Measurements from ENCODE around the gene TMEM167B.
"Not testable (repeated sequence)": the region's sequence is repeated elsewhere in the genome, so short reads cannot be mapped to it uniquely, and the experiment has no call there.

The TMEM167B gene

DNA sequence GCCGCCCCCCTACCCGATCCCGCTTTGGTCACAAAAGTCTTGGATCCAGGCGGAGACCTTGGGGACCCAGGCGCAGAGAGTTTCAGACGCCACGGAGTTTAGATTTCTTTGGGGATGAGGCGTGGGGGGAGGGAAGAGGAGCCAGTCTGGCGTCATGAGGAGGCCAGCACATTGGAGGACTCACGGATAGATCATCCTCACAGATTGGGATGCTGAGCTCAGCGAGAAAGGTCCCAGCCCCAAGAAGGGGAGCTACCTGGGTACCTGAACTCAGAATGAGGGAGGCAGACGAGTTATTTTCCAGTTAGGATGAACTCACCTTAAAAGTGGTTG, 23.7 kb downstream of the TMEM167B start:
- FAIRE-seq, result no peak

DNA sequence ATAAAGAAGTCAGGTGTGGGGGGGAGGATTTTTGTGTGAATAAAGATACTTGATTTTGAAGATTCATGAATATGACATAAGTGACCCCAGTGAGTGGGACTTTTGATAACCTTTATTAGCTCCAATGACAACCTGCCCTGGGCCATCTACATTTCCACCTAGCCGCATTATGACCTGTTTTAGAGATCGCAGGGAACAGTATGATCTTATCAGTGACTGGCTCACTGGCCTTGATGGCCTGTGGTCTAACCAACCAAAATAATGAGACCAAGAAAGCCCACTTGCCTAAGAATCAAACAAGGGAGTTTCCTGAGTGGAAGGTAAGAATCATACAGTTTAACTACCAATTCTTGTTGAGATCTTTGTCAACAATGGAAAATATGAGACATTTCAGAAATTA, 25.1 kb downstream of the TMEM167B start:
- FAIRE-seq, result no peak

DNA sequence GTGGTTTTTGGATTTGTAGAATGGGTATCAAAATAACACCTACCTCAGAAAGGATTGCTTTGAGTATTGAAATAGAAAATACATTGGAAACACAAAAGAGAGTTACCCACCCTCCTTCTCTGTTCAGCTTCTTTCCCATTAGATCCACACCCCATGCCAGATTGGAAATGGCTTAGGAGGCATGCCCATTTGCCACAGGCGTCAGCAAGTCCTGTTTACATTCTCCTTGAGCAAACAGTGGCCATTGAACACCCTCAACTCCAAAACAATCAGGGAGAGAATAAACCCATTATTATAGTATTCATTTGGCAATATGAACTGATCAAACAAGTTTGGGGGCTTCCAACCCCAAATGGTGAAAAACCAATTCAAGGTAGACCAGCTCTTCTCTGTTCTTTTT, 25.7 kb downstream of the TMEM167B start:
- no peak for FAIRE-seq

DNA sequence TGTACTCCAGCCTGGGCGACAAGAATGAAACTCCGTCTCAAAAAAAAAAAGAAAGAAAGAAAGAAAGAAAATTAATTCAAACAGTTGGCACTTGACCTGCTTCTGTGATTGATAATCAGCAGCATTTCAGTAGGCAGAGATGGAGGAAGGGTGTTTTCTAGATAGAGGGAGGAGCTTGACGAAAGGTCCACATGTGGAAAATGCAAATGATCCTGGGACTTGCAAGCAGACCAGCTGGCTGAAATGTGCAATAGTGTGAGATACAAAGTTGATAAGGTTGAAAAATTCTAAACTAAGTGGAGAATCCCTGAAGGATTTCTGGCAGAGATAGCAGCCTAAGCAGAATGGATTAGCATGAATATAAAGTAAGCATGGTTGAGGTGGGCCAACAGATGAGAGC, 27.5 kb downstream of the TMEM167B start:
- FAIRE-seq, result no peak

DNA sequence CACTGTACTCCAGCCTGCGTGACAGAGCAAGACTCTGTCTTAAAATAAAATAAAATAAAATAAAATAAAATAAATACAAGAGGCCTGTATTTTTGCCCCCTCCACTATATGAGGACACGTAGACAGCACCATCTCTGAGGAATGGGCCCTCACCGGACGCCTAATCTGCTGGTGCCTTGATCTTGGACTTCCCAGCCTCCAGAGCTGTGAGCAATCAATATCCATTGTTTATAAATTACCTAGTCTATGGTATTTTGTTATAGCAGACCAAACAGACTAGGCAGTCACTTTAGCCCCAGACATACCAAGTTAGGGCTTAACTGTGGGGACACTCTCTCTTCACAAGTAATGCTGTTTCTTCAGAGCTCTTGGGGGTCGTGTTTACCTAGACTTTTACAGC, 29.8 kb downstream of the TMEM167B start:
- FAIRE-seq, result no peak

DNA sequence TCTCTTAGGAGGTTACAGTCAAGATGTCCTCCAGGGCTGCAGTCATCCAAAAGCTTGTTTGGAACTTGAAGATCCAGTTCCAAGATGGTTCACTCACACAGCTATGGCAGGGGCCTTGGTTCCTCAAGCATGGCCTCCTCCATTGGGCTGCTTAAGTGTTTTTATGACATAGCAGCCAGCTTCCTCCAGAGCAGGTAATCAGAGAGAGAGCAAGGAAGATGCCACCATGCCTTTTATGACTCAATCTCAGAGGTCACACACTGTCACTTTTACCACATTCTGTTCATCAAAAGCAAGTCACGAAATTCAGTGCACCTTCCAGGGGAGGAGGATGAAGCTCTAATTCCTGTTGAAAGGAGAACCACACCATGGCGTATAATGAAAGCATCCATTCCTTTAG, 40.5 kb downstream of the TMEM167B start:
- no peak for FAIRE-seq

DNA sequence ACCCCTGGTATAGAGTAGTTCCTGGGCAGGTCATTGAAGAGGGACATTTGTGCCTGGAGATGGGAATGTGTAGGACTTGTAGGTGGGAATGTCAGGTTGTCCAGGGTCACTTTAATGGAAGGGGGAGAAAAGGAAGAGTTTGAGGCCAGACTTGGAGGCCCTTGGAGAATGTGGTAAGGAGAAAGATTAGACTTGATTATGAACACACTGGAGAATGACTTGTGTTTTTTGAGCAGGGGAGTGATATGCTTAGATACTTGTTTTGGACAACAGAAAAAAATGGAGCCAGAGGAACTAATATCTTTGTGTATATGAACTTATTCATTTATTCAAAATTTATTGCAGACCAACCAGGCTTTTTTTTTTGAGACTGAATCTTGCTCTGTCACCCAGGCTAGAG, 41.2 kb downstream of the TMEM167B start:
- no peak for FAIRE-seq

DNA sequence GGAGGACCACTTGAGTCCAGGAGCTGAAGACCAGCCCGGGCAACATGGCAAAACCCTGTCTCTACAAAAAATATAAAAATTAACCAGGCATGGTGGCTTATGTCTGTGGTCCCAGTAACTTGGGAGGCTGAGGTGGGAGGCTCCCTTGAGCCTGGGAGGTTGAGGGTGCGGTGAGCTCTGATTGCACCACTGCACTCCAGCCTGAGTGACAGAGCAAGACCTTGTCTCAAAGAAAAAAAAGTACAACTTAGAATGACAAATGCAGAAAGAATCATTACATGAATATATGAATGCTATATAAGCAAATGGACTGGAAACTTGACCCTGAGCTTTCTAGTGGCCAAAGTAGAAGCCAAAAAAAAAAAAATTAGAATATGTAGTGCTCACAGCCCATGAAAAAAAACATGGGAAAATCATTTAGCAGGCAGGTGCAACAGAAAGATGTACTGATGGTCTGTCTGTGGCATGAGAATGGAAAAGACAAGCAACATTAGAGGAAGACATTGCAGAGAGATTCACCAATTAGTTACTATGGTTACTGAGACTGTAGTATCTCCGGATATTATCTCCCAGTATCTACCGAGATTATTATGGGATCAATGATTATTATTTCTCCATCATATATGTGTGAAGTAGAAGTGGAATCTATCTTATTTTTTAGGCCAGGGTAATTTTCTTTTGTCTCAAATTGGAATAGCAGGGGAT, 42.6 kb downstream of the TMEM167B start:
- no peak for FAIRE-seq

DNA sequence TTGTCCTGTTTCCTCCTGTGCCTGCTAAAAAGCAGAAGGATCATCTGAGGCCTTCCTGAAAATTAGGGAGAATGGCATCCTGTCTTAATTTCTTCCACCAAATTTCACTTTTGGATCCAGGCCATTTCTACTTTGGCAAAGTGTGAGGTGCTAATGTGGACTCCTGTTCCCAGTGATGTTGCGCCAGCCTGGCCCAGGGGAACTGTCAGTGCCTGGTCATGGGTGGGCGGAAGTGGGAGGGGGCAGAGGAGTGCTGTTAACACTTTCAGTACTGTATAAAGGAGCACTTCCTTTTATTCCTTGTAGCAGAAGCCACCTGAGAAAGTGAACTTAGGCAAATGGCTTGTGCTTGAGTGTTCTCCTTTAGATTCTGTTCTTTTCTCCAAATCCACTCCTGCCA, 43.3 kb downstream of the TMEM167B start:
- FAIRE-seq, result no peak

DNA sequence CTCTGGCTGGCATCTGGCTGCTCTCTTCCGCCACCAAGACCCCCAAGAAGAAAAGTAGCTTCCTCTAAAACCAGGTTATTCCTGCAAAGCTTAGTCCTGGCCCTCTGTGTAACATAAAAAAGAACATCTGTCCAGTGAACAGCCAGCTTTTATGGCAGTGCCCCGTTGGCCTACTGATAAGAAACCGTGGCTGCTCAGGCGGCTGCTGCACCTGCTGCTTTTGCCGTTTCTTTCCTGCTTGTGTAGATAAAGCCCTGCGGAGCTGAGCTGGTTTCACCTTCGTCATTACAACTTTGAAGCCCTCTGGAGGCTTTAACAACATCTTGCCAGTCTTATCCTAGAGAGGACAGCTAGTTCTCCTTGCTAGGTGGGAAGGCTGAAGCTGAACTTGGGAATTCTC, 43.9 kb downstream of the TMEM167B start:
- no peak for FAIRE-seq

DNA sequence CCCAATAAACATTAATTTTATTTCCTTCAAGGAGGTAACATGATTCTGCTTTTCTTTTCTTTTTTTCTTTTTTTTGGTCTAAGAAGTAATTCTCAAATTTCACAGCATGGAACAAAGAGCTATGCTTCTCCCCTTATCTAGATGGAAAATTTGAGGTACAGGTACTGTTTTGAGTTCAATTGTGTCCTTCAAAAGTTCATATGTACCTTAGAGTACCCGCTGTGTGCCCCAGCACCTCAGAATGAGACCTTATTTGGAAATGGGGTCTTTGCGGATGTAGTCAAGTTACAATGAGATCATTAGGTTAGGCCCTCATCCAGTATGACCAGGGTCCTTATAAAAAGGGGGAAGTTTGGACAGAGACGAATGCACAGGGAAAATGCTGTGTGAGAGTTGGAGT, 45.4 kb downstream of the TMEM167B start:
- no peak for FAIRE-seq

DNA sequence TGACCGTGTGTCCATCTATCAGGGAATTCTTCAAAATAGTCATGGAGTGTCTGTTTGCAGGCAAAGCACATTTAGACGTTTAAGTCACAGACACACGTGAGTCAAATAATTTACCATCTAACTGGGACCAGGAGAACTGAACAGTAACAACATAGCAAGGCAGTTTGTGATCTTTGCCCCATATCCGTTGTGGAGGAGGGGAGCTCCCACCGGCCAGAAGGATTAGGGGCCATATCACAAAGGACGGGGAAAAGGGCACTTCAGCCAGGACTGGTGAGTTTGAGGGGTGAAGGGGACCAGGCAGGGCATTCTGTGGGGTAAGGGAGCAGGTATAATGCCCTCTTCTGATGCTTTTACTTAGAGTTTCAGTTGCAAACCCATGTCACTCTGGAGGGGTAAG, 46.2 kb downstream of the TMEM167B start:
- FAIRE-seq, result no peak

DNA sequence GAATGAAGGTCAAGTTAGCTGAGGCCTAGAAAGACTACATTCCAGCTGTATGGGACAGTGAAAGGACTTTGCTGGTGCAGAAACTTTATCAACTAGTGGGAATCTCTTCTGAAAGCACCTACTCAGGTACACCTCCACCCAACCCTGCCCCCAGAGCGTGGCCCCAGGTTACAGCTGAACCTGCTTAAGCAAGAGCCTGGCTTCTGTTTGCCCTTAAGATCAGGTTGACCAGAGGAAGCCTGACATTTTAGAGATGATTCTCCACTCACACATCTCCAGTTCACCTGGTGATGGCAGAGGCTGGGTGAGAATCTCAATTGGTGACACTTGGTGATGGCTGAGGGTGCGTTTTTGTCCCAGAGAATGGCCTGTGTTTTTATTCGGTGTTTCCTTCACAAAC, 47.4 kb downstream of the TMEM167B start:
- FAIRE-seq, result no peak

DNA sequence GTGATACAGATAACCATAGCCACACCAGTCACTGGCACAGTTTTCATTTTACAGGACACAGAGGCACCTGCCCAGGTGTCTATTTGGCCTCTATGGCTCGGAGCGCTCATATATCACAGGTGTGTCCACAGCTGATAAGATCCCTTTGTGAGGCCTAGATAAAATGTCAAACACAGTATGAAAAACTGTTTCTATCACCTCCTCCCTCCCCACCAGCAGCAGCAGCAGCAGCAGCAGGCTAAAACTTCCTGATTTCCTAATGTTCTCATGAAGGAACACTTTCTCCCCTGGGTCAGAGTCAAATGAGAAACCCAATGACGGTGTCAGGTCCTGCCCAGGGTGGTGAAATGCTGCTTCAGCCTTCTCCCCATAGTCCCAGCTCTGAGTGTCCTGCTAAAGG, 47.8 kb downstream of the TMEM167B start:
- no peak for FAIRE-seq

DNA sequence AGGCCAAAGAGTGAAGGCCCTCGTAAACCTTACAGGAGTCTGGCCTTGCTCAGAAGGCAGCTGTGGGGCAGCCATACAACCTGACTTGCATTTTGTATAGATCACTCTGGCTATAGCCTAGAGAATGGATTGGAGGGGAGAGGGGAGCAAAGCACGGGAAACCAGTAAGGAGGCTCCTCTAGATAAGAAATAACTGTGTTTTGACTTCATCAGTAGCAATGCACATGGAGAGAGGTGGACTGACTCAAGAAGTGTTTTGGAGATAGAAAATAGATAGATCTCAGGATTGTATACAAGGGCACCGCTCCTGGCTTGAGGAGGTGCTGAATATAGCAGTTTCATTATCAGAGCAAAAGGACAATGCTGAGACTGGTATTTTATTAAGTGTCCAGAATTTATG, 49.8 kb downstream of the TMEM167B start:
- FAIRE-seq, result no peak

DNA sequence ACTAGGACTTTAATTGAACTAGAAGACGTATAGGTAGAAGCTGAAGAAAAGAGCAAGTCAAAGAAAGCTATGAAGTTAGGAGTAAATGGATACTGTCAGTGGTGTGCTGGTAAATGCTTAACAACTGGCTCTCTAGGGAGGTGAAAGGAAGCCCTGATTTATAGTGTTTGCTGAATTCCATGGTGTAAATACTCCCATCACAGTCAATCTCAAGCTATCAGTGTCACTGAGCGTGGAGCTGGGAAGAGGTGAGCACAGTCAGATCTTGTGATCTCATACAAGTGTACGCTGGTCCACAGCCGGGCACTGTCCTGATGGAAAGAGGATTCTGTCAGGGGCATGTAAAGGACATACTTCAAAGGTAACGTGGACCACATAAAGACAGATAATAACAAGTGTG, 51.7 kb downstream of the TMEM167B start:
- FAIRE-seq, result no peak

DNA sequence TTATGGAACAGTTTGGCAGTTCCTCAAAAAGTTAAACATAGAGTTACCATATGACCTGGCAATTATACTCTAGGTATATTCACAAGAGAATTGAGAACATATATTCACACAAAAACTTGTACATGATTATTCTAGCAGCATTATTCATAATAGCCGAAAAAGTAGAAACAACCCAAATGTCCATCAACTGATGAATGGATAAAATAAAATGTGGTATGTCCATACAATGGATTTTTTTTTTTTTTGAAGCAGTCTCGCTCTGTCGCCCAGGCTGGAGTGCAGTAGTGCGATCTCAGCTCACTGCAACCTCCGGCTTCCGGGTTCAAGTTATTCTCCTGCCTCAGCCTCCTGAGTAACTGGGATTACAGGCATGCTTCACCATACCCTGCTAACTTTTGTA, 52.2 kb downstream of the TMEM167B start:
- not testable (repeated sequence) for FAIRE-seq
